GM23338 (cell line): Measurements from ENCODE around the gene ACSL4.
"Not testable (repeated sequence)": the region's sequence is repeated elsewhere in the genome, so short reads cannot be mapped to it uniquely, and the experiment has no call there.

ENCODE experiments used
- CREB1 ChIP-seq: fragments of 250-450 bp; sonication (Bioruptor Pico); IDR thresholded peaks from 2 replicates; pipeline ENCODE4 v1.5.0; 2020; ENCODE audit warnings: low read depth, mild to moderate bottlenecking, moderate library complexity
- CTCF ChIP-seq, 2 experiments: fragments of 200-600 bp in 1 of 2; sonication (generic) in 1 of 2; conservative IDR thresholded peaks; 2 replicates each; pipeline versions ENCODE4 v1.5.1 to v1.6.1; 2016 to 2017; ENCODE audit warnings: antibody characterized with exemption in 2 of 2, low read depth in 2 of 2, mild to moderate bottlenecking in 2 of 2, moderate library complexity in 1 of 2
- EZH2 ChIP-seq: fragments of 200-600 bp; sonication (generic); IDR thresholded peaks from one replicate; pipeline ENCODE4 v1.8.0; 2017; ENCODE audit warnings: antibody characterized with exemption, mild to moderate bottlenecking, low read depth; ENCODE audit not compliant: unreplicated experiment
- EZH2phosphoT487 ChIP-seq: fragments of 200-600 bp; sonication (generic); IDR thresholded peaks from one replicate; pipeline ENCODE4 v1.8.1; 2018; ENCODE audit warnings: antibody characterized with exemption; ENCODE audit not compliant: unreplicated experiment
- POLR2AphosphoS5 ChIP-seq: IDR thresholded peaks from 2 replicates; pipeline ENCODE4 v1.6.1; 2016; ENCODE audit warnings: antibody characterized with exemption, low read depth
- REST ChIP-seq: IDR thresholded peaks from one replicate; pipeline ENCODE4 v1.6.1; 2018; ENCODE audit warnings: antibody characterized with exemption; ENCODE audit not compliant: unreplicated experiment
- STAT1 ChIP-seq: IDR thresholded peaks from one replicate; pipeline ENCODE4 v1.6.1; 2016; ENCODE audit warnings: antibody characterized with exemption; ENCODE audit not compliant: unreplicated experiment
- ZNF331 ChIP-seq: fragments of 250-450 bp; sonication (Bioruptor Pico); IDR thresholded peaks from 2 replicates; pipeline ENCODE4 v1.5.0; 2020; ENCODE audit warnings: low read depth, mild to moderate bottlenecking, moderate library complexity

- not testable (repeated sequence) for TF ChIP-seq CTCF (conservative IDR thresholded peaks at IDR 0.05; ENCODE audit: low read depth in 2 of 2); EZH2; POLR2AphosphoS5; EZH2phosphoT487; STAT1; REST; CREB1; ZNF331
These were observed 8.1 kb downstream of the ACSL4 start for GRCh38 chrX:109724971-109725370.
